MCF 10A (cell line): ENCODE results near the gene PLEKHG1. TPM values are rescaled to one million over a fixed set of nuclear protein-coding genes. Genes with fewer than 3 reads are reported as not detected.

Experiments
- BruUV-seq: library from RNA; stranded (reverse); fragments of 400-500 nt; replicated peaks from 2 replicates; lab custom pipeline; 2021; lab: Mats Ljungman, UMichigan
- CTCF ChIA-PET: fragments of 300-600 bp; sonication (Branson Sonifier 250); formaldehyde crosslinking; extraction: SDS; loops from one replicate; lab custom pipeline; 2021; ENCODE audit warnings: antibody characterized with exemption, inconsistent platforms; lab: Yijun Ruan, JAX
- POLR2A ChIA-PET: fragments of 300-600, 350-650 bp; sonication (Branson Sonifier 250); formaldehyde crosslinking; extraction: SDS; loops from one replicate; lab custom pipeline; 2020; ENCODE audit warnings: antibody characterized with exemption, inconsistent platforms; lab: Yijun Ruan, JAX
- DNase-seq: peaks from one replicate; pipeline ENCODE4 v3.0.0-alpha.2; 2018; ENCODE audit not compliant: unreplicated experiment
- H3K27ac Mint-ChIP-seq: one replicate; pipeline ENCODE4 v1.8.0; 2022; ENCODE audit warnings: mild to moderate bottlenecking, low read depth, mixed read lengths; ENCODE audit not compliant: unreplicated experiment
- H3K27me3 Mint-ChIP-seq: one replicate; pipeline ENCODE4 v1.8.0; 2022; ENCODE audit warnings: mixed read lengths; ENCODE audit not compliant: insufficient read depth, unreplicated experiment
- H3K36me3 Mint-ChIP-seq: one replicate; pipeline ENCODE4 v1.8.0; 2022; ENCODE audit warnings: mild to moderate bottlenecking, moderate library complexity, mixed read lengths; ENCODE audit not compliant: insufficient read depth, unreplicated experiment
- H3K4me1 Mint-ChIP-seq: one replicate; pipeline ENCODE4 v1.8.0; 2022; ENCODE audit warnings: mixed read lengths; ENCODE audit not compliant: insufficient read depth, unreplicated experiment
- H3K4me3 Mint-ChIP-seq: one replicate; pipeline ENCODE4 v1.8.0; 2022; ENCODE audit warnings: mild to moderate bottlenecking, moderate library complexity, mixed read lengths; ENCODE audit not compliant: unreplicated experiment
- H3K9me3 Mint-ChIP-seq: one replicate; pipeline ENCODE4 v1.8.0; 2022; ENCODE audit warnings: mixed read lengths; ENCODE audit not compliant: unreplicated experiment
- CTCF ChIP-seq: fragments of 200-600 bp; IDR thresholded peaks from one replicate; pipeline ENCODE4 v1.8.0; 2022; ENCODE audit warnings: antibody characterized with exemption, mild to moderate bottlenecking; ENCODE audit not compliant: unreplicated experiment
- intact Hi-C: fragments of 100-400 bp; cut with micrococcal nuclease; formaldehyde crosslinking; loops from 2 replicates; pipeline ENCODE4 v1.14.1; 2022
- total RNA-seq: library from RNA; stranded (reverse); gene quantifications from 2 replicates; pipeline ENCODE4 v1.2.3, GENCODE V29; 2022

The PLEKHG1 gene
- total RNA-seq, 1 experiment from 2014 or later = 11.6 TPM

- CTCF ChIA-PET = no interaction called here
- Mint-ChIP-seq H3K36me3 (no peaks in the 10 kb centered on the region), H3K4me3 (no peak overlapping the region), H3K27ac (no peak overlapping the region), H3K4me1 (no peaks in the 10 kb centered on the region), H3K27me3 (no peaks in the 10 kb centered on the region), H3K9me3 (no peaks in the 10 kb centered on the region)
- no peak for DNase-seq
- intact Hi-C loops = no loop called here
- no TSS peak for BruUV-seq
- TF ChIP-seq CTCF = no peak
- POLR2A ChIA-PET = no interaction called here
Observed at GRCh38 chr6:150622941-150623874, 23.5 kb downstream of the PLEKHG1 start.

- no TSS peak for BruUV-seq
- no peak overlapping the region for H3K4me3 Mint-ChIP-seq
Observed at GRCh38 chr6:150624191-150624590, 24.5 kb downstream of the PLEKHG1 start.

GRCh38 chr6:150625927-150626326 is 26.2 kb downstream of the PLEKHG1 start:
- Mint-ChIP-seq H3K9me3 (no peaks in the 10 kb centered on the region), H3K36me3 (no peaks in the 10 kb centered on the region), H3K4me3 (no peak overlapping the region), H3K27ac (no peak overlapping the region), H3K4me1 (no peaks in the 10 kb centered on the region), H3K27me3 (no peaks in the 10 kb centered on the region)
- intact Hi-C loops = no loop called here
- CTCF ChIA-PET = no interaction called here
- TF ChIP-seq CTCF = no peak
- no peak for DNase-seq
- BruUV-seq = no TSS peak
- POLR2A ChIA-PET = interaction anchor here (0.7 to 0.8 kb wide), 2 partner anchors 42 to 98 kb away, joined by 3 read pairs; no protein-coding TSS in a partner anchor

More at GRCh38 chr6:150624191-150624590, 24.5 kb downstream of the PLEKHG1 start:
- Mint-ChIP-seq H3K27me3 (no peaks in the 10 kb centered on the region), H3K27ac (no peak overlapping the region), H3K9me3 (no peaks in the 10 kb centered on the region), H3K36me3 (no peaks in the 10 kb centered on the region), H3K4me1 (no peaks in the 10 kb centered on the region)
- ChIA-PET CTCF (no interaction called here), POLR2A (no interaction called here)
- intact Hi-C loops = no loop called here
- no peak for DNase-seq
- no peak for TF ChIP-seq CTCF

- Mint-ChIP-seq H3K27me3 (no peaks in the 10 kb centered on the region), H3K36me3 (no peaks in the 10 kb centered on the region), H3K27ac (no peak overlapping the region), H3K9me3 (no peaks in the 10 kb centered on the region), H3K4me1 (no peaks in the 10 kb centered on the region), H3K4me3 (no peak overlapping the region)
- CTCF ChIA-PET = no interaction called here
- BruUV-seq = no TSS peak
- no peak for TF ChIP-seq CTCF
- intact Hi-C loops = no loop called here
- no peak for DNase-seq
- POLR2A ChIA-PET = interaction anchor here (0.7 to 1.0 kb wide), 2 partner anchors 9 to 711 kb away, joined by 3 to 4 read pairs; no protein-coding TSS in a partner anchor
Observed at GRCh38 chr6:150627154-150627553, 27.5 kb downstream of the PLEKHG1 start.
